Rectal smooth muscle tissue (tissue), 1 donor: ENCODE data around the gene AP1G2.

Experiments
- H3K27ac ChIP-seq: one replicate; pipeline ENCODE4 v1.7.0; 2013; ENCODE audit warnings: low read depth, low read length, inconsistent platforms
- H3K27me3 ChIP-seq: one replicate; pipeline ENCODE4 v1.7.0; 2013; ENCODE audit warnings: low read length; ENCODE audit not compliant: control insufficient read depth, insufficient read depth
- H3K36me3 ChIP-seq: one replicate; pipeline ENCODE4 v1.7.0; 2013; ENCODE audit warnings: low read length; ENCODE audit not compliant: control insufficient read depth, insufficient read depth
- H3K4me1 ChIP-seq: one replicate; pipeline ENCODE4 v1.7.0; 2013; ENCODE audit warnings: low read length; ENCODE audit not compliant: control insufficient read depth, insufficient read depth
- H3K4me3 ChIP-seq: one replicate; pipeline ENCODE4 v1.7.0; 2013; ENCODE audit warnings: low read length
- H3K9ac ChIP-seq: one replicate; pipeline ENCODE4 v1.7.0; 2013; ENCODE audit warnings: low read length

The AP1G2 gene

GRCh38 chr14:23535943-23536342, 31.6 kb downstream of the AP1G2 start:
- Histone ChIP-seq H3K27ac (no peak overlapping the region), H3K4me1 (no peaks in the 10 kb centered on the region), H3K4me3 (no peak overlapping the region), H3K27me3 (no peaks in the 10 kb centered on the region), H3K9ac (no peak overlapping the region), H3K36me3 (no peaks in the 10 kb centered on the region)

DNA sequence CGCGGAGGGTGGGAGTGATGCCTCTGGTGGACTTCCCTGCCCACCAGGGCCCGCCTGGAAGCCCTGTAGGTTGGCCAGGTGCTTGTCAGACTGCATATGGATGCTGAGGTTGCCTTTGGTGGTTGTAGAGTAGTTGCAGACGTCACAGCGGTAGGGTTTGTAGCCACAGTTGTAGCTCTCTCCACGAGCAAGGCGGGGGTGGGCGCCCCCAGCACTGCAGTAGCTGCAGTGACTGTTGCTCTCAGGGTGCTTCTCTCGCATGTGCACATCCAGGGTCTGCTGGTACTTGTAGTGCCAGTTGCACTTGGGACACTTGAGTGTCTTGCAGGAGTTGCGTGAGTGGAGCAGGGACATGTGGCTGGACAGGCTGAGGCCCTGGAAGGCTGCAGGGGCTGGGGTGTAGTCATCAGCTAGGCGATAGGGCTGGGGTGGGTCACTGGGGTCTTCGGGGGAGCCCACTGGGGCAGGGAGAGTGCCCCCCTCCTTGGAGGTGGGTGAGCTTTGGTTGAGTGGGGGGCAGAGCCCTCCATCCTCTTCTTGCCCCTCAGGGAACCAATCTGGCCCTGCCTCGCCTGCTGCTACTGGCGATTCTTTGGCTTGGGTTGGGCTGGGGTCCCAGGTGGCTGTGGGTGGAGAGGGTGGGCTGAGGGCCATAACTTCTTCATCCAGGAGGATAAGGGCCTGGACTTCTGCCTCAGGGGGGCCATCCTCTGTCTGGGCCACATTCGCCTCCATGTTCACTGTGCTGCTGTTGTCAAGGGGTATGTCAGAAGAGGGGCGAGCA, 33.7 kb downstream of the AP1G2 start:
- H3K4me3 ChIP-seq, result no peak overlapping the region
- H3K27ac ChIP-seq, result no peak overlapping the region
- no peaks in the 10 kb centered on the region for H3K36me3 ChIP-seq
- no peaks in the 10 kb centered on the region for H3K27me3 ChIP-seq
- H3K4me1 ChIP-seq, result no peaks in the 10 kb centered on the region
- no peak overlapping the region for H3K9ac ChIP-seq

DNA sequence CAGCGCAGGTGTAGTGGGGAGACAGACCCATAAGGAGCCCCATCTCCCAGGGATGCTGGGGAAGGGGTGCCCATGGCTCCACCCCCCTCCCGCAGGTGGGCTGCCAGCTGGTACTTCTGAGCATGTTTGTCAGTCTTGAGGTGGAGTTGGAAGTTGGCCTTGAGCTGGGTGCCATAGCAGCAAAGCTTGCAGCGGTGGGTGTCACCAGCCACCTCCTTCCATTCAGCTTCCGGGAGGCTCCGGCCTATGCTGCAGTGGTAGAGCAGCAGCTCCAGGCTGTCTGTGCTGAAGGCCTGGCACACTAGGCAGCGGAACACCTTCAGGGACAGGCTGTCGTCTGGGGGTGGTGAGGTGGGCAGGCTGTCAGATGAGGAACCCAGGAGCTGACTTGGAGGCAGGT, 34.9 kb downstream of the AP1G2 start:
- Histone ChIP-seq H3K4me1 (no peaks in the 10 kb centered on the region), H3K4me3 (no peak overlapping the region), H3K9ac (no peak overlapping the region), H3K36me3 (no peaks in the 10 kb centered on the region), H3K27me3 (no peaks in the 10 kb centered on the region), H3K27ac (no peak overlapping the region)

- Histone ChIP-seq H3K9ac (no peak overlapping the region), H3K4me1 (no peaks in the 10 kb centered on the region), H3K4me3 (no peak overlapping the region), H3K36me3 (no peaks in the 10 kb centered on the region), H3K27ac (no peak overlapping the region), H3K27me3 (no peaks in the 10 kb centered on the region)
Measured at GRCh38 chr14:23531391-23531790, 36.2 kb downstream of the AP1G2 start.

DNA sequence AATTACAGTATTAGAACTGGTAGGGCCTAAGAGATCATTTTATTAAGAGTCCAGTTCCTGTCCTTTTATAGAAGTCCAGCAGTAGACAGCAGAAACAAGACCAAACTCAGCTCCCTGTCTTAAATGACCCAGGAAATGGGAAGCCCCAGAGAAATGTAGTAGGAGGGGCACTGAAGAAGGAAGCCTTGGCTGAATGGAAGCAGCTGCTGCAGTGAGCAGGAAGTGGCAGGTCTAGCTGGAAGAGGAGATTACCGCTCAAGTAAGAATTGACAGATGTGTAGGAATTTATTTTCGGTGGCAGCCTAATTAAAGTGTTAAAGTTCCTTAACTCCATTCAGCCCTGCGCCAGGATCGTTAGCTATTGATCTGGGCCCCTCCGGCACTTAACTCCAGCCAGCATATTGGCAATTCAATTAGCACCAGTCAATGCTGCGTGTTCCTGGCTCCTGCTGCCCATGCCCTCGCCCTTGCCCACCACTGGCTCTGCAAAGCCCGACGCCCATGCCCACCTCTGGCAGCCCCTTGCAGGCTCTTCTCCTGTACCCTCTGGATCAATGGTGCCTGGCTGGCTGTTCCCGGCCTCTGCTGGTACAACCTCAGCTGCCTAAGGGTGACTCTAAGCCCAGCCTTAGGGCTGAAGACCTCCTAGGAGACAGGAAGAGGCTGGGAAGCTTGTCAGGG, 37.1 kb downstream of the AP1G2 start:
- H3K9ac ChIP-seq, result no peak overlapping the region
- H3K27me3 ChIP-seq, result no peaks in the 10 kb centered on the region
- no peaks in the 10 kb centered on the region for H3K36me3 ChIP-seq
- no peak overlapping the region for H3K27ac ChIP-seq
- no peaks in the 10 kb centered on the region for H3K4me1 ChIP-seq
- no peak overlapping the region for H3K4me3 ChIP-seq

GRCh38 chr14:23529016-23529415, 38.6 kb downstream of the AP1G2 start:
- H3K4me1 ChIP-seq, result no peaks in the 10 kb centered on the region
- H3K27me3 ChIP-seq, result no peaks in the 10 kb centered on the region
- H3K9ac ChIP-seq, result no peak overlapping the region
- H3K27ac ChIP-seq, result no peak overlapping the region
- no peaks in the 10 kb centered on the region for H3K36me3 ChIP-seq
- H3K4me3 ChIP-seq, result no peak overlapping the region

DNA sequence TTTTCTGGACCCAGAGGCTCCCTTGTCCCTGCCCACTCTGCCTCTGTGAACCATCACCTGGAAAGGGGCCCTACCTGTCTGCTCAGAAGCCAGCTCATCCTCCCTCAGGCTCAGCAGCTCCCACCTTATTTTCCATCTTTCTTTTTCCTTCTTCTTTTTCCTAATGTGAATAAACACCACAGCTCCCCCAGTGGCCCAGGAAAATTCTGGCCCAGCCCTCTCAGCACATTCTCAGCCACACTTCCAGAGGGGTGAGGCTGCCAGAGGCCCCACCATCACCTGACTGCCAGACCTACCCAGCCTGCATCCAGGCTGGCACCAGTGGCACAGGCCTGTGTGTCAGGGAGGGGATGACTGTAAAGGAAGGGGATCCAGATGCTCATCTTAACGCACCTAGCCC, 39.0 kb downstream of the AP1G2 start:
- H3K4me1 ChIP-seq, result no peaks in the 10 kb centered on the region
- no peaks in the 10 kb centered on the region for H3K36me3 ChIP-seq
- no peak overlapping the region for H3K9ac ChIP-seq
- no peak overlapping the region for H3K4me3 ChIP-seq
- H3K27ac ChIP-seq, result no peak overlapping the region
- H3K27me3 ChIP-seq, result no peaks in the 10 kb centered on the region

GRCh38 chr14:23525611-23526010, 42.0 kb downstream of the AP1G2 start:
- Histone ChIP-seq H3K4me1 (no peaks in the 10 kb centered on the region), H3K4me3 (no peak overlapping the region), H3K27ac (no peak overlapping the region), H3K9ac (no peak overlapping the region), H3K36me3 (no peaks in the 10 kb centered on the region), H3K27me3 (no peaks in the 10 kb centered on the region)

DNA sequence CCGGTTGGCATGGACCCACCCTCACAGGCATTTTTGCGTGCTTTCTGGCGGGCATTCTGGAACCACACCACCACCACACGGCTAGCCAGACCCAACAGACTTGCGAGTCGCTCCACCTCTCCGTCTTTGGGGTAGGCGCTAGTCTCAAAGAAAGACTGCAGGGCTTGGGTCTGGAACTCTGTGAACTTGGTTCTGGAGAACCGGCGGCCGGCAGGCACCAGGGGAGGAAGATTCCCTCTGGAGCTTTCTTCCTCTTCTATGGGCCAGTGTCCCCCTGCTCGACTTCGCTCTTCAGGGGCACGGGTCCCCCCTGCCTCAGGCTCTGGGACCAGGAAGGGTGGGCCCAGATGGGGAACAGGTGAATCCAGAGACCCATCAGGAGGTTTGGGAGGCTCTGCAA, 42.6 kb downstream of the AP1G2 start:
- no peak overlapping the region for H3K27ac ChIP-seq
- H3K4me3 ChIP-seq, result no peak overlapping the region
- H3K4me1 ChIP-seq, result no peaks in the 10 kb centered on the region
- H3K27me3 ChIP-seq, result no peaks in the 10 kb centered on the region
- no peaks in the 10 kb centered on the region for H3K36me3 ChIP-seq
- no peak overlapping the region for H3K9ac ChIP-seq

GRCh38 chr14:23523229-23524016, 44.2 kb downstream of the AP1G2 start:
- Histone ChIP-seq H3K27me3 (no peaks in the 10 kb centered on the region), H3K27ac (no peak overlapping the region), H3K36me3 (no peaks in the 10 kb centered on the region), H3K4me3 (no peak overlapping the region), H3K9ac (no peak overlapping the region), H3K4me1 (no peaks in the 10 kb centered on the region)

GRCh38 chr14:23522643-23523198, 44.9 kb downstream of the AP1G2 start:
- Histone ChIP-seq H3K36me3 (no peaks in the 10 kb centered on the region), H3K9ac (no peak overlapping the region), H3K4me3 (no peak overlapping the region), H3K27ac (no peak overlapping the region), H3K4me1 (no peaks in the 10 kb centered on the region), H3K27me3 (no peaks in the 10 kb centered on the region)
